Pulmonary artery endothelial cell (primary cell): Measurements from ENCODE around the gene CDC73. TPM values are rescaled to one million over a fixed set of nuclear protein-coding genes. Genes with fewer than 3 reads are reported as not detected.

Experiments
- DNase-seq: peaks from one replicate; pipeline ENCODE4 v3.0.0-alpha.2; 2011; ENCODE audit warnings: low read depth, low spot score
- total RNA-seq: library from RNA; depleted of rRNA; stranded (reverse); fragments of >200 nt; gene quantifications from 2 replicates; pipeline ENCODE4 v1.2.3, GENCODE V29; 2014

Gene CDC73
- 18.1 and 26.1 TPM in 2 replicates for total RNA-seq

GRCh38 chr1:193121616-193122593 is at the start of gene CDC73:
Gene CDC73, plus strand, starts transcription at chr1:193122031. Its CDS starts 170 bp downstream, at chr1:193122201.
- peak; percentile 85 for DNase-seq

- DNase-seq: no peak
Observed at GRCh38 chr1:193077991-193078390, 43.8 kb upstream of the CDC73 start.

GRCh38 chr1:193079187-193079586 is 42.6 kb upstream of the CDC73 start:
- no peak for DNase-seq

DNA sequence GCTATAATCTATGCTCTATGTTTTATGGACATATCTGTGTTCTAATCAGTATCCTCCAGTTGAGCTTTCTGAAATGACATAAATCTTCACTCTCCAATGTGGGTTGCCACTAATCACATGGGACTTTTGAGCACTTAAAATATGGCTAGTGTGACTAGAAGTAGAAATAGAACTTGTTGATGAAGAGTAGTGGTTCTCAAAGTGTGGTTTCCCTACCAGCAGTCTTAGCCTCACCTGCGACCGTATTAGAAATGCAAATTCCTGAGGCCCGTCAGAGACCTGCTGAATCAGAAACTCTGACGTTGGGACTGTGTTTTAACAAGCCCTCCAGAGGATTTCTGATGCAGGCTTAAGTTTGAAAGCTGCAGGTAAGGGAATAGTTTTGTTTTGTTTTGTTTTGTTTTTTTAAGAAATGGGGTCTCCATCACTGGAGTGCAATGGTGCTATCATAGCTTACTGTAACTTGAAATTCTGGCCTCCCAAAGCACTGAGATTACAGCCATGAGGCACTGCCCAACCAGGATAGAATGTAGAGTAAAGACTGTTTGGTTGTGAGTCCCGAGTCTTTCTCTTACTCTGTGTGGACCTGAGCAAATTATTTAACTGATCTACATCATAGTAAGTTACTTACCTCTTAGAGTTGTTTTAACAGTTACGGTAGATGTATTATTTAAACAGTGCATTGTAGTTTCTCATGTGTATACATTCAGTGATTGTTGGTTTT is 38.3 kb upstream of the CDC73 start:
- DNase-seq: no peak

DNA sequence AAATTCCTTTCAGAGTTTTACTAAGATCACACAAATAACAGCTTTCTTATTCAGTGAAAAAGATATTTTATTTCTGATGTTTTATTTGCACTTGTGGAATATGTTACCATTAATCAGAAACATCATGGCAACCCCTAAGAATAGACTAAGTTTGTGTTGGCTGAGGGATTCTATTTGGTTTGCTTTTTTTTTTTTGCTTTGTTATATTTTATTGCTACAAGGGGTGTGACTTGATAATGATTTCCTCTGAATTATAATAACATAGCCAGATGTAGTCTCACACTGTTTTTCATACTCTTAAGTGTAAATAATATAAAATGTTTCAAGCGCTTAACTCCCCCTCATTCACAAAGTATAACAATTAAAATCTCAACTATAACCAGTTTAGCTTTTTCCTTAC is 36.6 kb upstream of the CDC73 start:
- DNase-seq: no peak

GRCh38 chr1:193086342-193086741 is 35.5 kb upstream of the CDC73 start:
- DNase-seq: no peak

DNA sequence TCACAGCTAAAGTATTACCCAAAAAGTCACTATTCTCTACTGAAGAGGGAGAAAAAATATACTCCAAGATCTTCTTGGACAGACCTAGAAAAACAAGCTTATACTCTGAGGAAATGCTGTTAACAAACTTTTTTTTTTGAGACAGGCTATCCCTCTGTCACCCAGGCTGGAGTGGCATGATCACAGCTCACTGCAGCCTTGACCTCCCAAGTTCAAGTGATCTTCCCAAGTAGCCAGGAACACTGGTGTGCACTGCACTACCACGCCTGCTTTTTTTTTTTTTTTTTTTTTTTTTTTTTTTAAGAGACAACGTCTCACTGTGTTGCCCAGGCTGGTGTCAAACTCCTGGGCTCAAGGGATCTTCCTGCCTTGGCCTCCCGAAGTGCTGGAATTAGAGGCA is 33.9 kb upstream of the CDC73 start:
- DNase-seq: no peak

DNA sequence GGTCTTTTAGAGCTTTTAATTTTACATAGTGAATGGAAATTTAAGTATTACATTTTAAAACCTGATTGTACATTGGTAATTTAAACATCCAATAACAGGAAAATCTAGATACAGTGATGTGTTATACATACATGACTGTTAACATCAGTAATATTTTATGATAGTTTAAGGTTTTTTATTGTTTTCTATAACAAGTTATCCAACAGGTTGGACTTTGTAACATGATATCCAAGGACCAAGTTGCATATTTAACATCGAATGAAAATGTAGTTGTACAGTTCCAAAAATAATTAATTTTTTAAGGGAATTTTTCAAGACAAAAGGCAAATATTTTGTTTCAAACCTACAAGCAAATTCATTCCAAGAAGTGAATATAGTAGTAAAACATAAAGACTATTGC is 31.0 kb upstream of the CDC73 start:
- DNase-seq: no peak

- DNase-seq: no peak
Observed at GRCh38 chr1:193094112-193094511, 27.7 kb upstream of the CDC73 start.

- no peak for DNase-seq
Observed at GRCh38 chr1:193102662-193103061, 19.2 kb upstream of the CDC73 start.

- no peak for DNase-seq
Observed at GRCh38 chr1:193103759-193104501, 17.9 kb upstream of the CDC73 start.

- no peak for DNase-seq
Observed at GRCh38 chr1:193104502-193104906, 17.3 kb upstream of the CDC73 start.

DNA sequence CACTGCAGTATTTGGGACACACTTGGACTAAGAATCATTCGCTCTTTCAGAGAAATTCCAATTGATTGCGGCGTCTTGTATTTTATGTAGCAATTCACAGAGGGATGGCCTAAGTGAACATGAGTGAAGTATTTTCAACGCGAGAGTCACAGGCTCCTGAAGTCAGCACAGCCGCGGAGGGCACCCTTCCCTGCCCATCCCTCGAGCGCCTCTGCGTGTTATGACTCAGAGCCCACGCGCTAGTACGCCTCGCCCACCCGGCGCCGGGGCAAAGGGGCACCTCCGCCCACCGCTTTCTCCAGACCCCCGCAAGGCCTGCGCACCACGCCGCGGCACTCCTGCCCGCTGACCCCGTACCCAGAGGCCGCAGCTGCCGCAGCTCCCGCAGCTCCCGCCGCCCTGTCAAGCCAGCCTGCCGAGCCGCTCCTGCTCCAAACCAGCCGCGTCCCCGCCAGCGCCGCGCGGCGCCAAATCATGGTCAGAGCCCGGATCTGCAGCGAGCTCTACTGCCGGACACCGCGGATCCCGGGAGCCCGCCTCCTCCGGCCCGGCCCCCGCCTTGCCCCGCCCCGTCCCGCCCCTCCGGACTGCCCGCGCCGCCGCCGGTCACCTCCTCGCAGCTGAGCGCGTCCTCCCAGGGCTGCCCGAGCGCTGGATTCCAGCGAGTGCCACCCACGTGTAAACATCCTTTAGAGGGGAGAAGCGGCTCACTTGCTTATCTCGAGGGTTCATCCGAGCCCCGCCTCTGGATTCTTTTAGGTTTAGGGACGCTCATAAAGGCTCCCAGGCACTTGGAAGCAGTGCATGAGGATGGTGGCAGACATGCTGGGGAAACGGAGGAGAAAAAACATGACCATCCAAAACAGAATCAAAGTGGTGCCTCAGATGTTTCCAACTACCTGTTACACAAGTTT is 16.7 kb upstream of the CDC73 start, which contains the start of gene GLRX2:
TSS of gene GLRX2 (minus strand) at position 508 of the 914 bp plus-strand sequence. CDS start at position 476, 32 bp downstream.
- DNase-seq: peak; percentile 45

GRCh38 chr1:193105821-193106177 is 16.0 kb upstream of the CDC73 start:
- no peak for DNase-seq

GRCh38 chr1:193108471-193108870 is 13.4 kb upstream of the CDC73 start:
- no peak for DNase-seq

GRCh38 chr1:193109619-193110018 is 12.2 kb upstream of the CDC73 start:
- no peak for DNase-seq

DNA sequence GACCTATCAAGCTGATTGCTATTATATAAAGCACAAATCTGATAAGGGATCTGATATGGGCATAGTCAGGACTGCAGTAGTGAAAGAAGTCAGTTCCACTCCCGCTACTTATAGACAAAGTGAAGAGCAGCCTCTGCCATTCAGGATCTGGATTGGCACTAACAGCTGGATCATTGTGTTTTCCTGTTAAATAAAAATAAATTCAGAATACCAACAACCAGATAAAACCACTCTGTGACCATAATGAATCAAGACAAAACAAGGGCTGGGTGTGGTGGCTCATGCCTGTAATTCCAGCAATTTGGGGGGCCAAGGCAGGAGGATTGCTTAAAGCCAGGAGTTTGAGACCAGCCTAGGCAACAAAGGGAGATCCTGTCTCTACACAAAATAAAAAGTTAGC is 11.6 kb upstream of the CDC73 start:
- no peak for DNase-seq

DNA sequence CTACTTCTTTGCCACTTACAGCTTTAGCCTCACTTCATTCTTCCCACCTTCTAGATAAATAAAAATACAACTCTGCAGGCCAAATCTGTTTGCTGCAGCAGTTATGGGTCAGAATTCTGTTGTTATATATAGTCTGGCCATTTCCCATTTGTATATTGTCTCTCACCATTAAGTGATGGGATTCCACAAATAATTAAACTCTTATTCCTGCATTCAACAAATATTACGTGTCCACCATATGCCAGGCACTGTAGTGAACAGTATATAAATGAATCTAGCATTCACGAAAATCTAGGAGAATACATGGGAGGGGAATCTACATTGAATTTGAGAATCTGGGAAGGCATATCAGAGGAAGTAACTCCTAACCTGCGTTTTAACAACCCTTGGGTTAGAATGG is 11.0 kb upstream of the CDC73 start:
- no peak for DNase-seq

- DNase-seq: no peak
Observed at GRCh38 chr1:193111641-193112090, 10.2 kb upstream of the CDC73 start.

DNA sequence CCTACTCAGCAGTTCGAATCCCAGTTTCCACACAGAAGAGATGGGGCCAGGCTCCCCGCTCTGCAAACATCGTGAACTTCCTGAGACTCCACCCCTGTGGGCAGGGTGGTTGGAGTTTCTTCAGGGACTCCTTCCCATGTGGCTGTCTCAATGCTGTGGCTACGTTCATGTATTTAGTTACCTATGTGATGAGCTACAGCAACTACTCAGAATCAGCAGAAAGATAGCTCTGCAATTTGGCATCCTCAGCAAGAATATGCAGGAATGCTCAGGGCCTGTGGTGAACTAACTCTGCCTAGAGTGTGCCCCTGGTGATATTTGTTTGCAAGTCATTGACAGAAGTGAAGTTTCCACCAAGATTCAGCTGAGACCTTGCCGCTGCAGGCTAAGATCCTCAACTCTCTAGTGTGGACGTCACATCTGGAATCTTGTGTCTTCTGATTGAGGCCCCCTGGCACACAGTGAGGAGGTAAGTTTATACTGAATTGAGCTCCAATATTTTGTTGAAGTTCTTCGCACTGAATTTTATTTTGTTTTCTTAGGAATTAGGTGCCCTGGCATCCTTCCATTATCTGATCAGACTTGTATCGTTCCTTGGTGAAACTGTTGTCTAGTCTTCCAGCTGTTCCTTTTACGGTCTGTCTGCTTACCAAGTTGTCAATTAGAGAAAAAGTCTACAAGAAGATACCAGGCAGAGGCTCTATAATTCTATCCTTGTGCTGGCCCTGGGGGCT is 8.4 kb upstream of the CDC73 start:
- DNase-seq: no peak
